ENCODE results near the gene ADGRV1.

Gene ADGRV1

DNA sequence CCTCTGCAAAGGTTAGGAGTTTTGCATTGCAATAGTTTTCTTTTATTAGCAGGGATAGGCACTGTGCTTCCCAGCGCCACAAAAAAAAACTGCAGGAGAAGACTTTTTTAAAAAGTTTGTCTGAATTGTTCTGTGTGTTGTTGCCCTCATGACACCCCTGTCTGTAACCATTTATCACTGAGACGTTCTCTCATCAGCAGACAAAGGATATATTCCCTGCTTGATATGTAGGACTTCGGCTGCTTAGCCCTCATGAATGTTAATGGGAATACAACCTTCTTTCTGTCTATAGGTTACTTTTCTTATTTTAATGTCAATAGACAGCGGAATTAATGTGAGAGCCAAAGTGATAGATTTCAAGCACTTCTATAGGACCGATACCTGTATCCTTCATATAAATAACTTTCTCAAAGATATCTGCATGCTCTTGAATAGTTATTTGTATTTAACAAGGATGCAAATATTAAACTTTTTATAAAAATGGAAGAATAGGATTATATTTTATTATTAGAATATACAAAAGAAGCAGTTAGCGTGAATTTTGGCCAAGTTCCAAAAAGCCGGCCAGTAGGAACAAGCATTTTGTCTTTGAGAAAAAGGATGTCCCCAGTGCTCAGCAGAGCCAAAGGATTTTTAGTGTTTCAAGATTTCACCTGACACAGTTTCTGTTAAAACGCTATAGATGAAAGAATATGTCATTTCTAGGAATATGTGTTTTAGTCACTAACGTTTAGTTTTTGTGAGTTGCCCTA, 27.7 kb upstream of the ADGRV1 start:
- H2AFZ ChIP-seq (ENCODE audit: low read length): 0 out of 2 replicates have a peak overlapping the region, but pooled peaks have one; percentile 93
- no peaks in the 10 kb centered on the region for H3K9me3 ChIP-seq (ENCODE audit: insufficient read depth, low read depth, low read length)
- H3K4me3 ChIP-seq (ENCODE audit: low read length, poor library complexity, severe bottlenecking): no peak overlapping the region
- no peak for TF ChIP-seq EZH2phosphoT487 (IDR thresholded peaks at IDR 0.05; ENCODE audit: borderline replicate concordance)
- no peak for TF ChIP-seq CTCF (conservative IDR thresholded peaks at IDR 0.05; ENCODE audit: low read length)
- peaks cover 10% of the 10 kb centered on the region for H4K20me1 ChIP-seq (ENCODE audit: insufficient read depth, low read length, poor library complexity, severe bottlenecking)
- no peaks in the 10 kb centered on the region for H3K27me3 ChIP-seq (ENCODE audit: insufficient read depth, low read length, poor library complexity, severe bottlenecking)
- H3K4me1 ChIP-seq (ENCODE audit: insufficient read depth, low read length, poor library complexity, severe bottlenecking): peaks cover 8% of the 10 kb centered on the region
- peak overlapping the region; percentile 75 for H3K4me2 ChIP-seq (ENCODE audit: low read depth, low read length, poor library complexity, severe bottlenecking)
- H3K9ac ChIP-seq (ENCODE audit: low read depth, low read length, poor library complexity, severe bottlenecking): no peak overlapping the region
- H3F3A ChIP-seq (ENCODE audit: low read depth): no peaks in the 10 kb centered on the region
- H3K36me3 ChIP-seq (ENCODE audit: insufficient read depth, low read length): no peaks in the 10 kb centered on the region
- H3K9me2 ChIP-seq (replicated peaks; ENCODE audit: low read depth, low read length): no peaks in the 10 kb centered on the region
- peaks cover 34% of the 10 kb centered on the region for H3K79me2 ChIP-seq (ENCODE audit: insufficient read depth, low read length)

- H3K9me3 ChIP-seq (ENCODE audit: insufficient read depth, low read depth, low read length): no peaks in the 10 kb centered on the region
- no peak overlapping the region for H2AFZ ChIP-seq (ENCODE audit: low read length)
- TF ChIP-seq EZH2phosphoT487 (IDR thresholded peaks at IDR 0.05; ENCODE audit: borderline replicate concordance) (no peak), CTCF (conservative IDR thresholded peaks at IDR 0.05; ENCODE audit: low read length) (no peak)
- no peaks in the 10 kb centered on the region for H3K9me2 ChIP-seq (replicated peaks; ENCODE audit: low read depth, low read length)
- H4K20me1 ChIP-seq (ENCODE audit: insufficient read depth, low read length, poor library complexity, severe bottlenecking): peaks cover 4% of the 10 kb centered on the region
- H3K4me3 ChIP-seq (ENCODE audit: low read length, poor library complexity, severe bottlenecking): no peak overlapping the region
- H3K36me3 ChIP-seq (ENCODE audit: insufficient read depth, low read length): no peaks in the 10 kb centered on the region
- H3K9ac ChIP-seq (ENCODE audit: low read depth, low read length, poor library complexity, severe bottlenecking): no peak overlapping the region
- no peaks in the 10 kb centered on the region for H3F3A ChIP-seq (ENCODE audit: low read depth)
- H3K4me2 ChIP-seq (ENCODE audit: low read depth, low read length, poor library complexity, severe bottlenecking): no peak overlapping the region
- H3K79me2 ChIP-seq (ENCODE audit: insufficient read depth, low read length): peaks cover 6% of the 10 kb centered on the region
- no peaks in the 10 kb centered on the region for H3K27me3 ChIP-seq (ENCODE audit: insufficient read depth, low read length, poor library complexity, severe bottlenecking)
- peaks cover 4% of the 10 kb centered on the region for H3K4me1 ChIP-seq (ENCODE audit: insufficient read depth, low read length, poor library complexity, severe bottlenecking)
Measured at GRCh38 chr5:90533794-90534193, 24.8 kb upstream of the ADGRV1 start.

GRCh38 chr5:90534922-90535321, 23.7 kb upstream of the ADGRV1 start:
- Histone ChIP-seq H3K9me3 (ENCODE audit: insufficient read depth, low read depth, low read length) (no peaks in the 10 kb centered on the region), H4K20me1 (ENCODE audit: insufficient read depth, low read length, poor library complexity, severe bottlenecking) (no peaks in the 10 kb centered on the region), H3K4me3 (ENCODE audit: low read length, poor library complexity, severe bottlenecking) (no peak overlapping the region), H3K27me3 (ENCODE audit: insufficient read depth, low read length, poor library complexity, severe bottlenecking) (no peaks in the 10 kb centered on the region), H3F3A (ENCODE audit: low read depth) (no peaks in the 10 kb centered on the region), H3K4me1 (ENCODE audit: insufficient read depth, low read length, poor library complexity, severe bottlenecking) (peaks cover 4% of the 10 kb centered on the region), H3K9ac (ENCODE audit: low read depth, low read length, poor library complexity, severe bottlenecking) (no peak overlapping the region), H3K4me2 (ENCODE audit: low read depth, low read length, poor library complexity, severe bottlenecking) (no peak overlapping the region), H3K9me2 (replicated peaks; ENCODE audit: low read depth, low read length) (no peaks in the 10 kb centered on the region), H2AFZ (ENCODE audit: low read length) (no peak overlapping the region), H3K79me2 (ENCODE audit: insufficient read depth, low read length) (no peaks in the 10 kb centered on the region), H3K36me3 (ENCODE audit: insufficient read depth, low read length) (no peaks in the 10 kb centered on the region)
- TF ChIP-seq CTCF (conservative IDR thresholded peaks at IDR 0.05; ENCODE audit: low read length) (no peak), EZH2phosphoT487 (IDR thresholded peaks at IDR 0.05; ENCODE audit: borderline replicate concordance) (no peak)

All from Loucy (cell line).